Spleen (tissue), 7 donors: ENCODE measurements around the gene ARHGAP24.

Source experiments
- CTCF ChIP-seq, 11 experiments: fragments of 200-600 bp in 7 of 11; fragments of 450-650 bp in 4 of 11; sonication (generic) in 4 of 11; IDR thresholded peaks in 8 of 11; conservative IDR thresholded peaks in 3 of 11; 1 replicate in 7 of 11; 2 replicates in 4 of 11; pipeline versions ENCODE4 v1.4.0 to v1.8.0; 2016 to 2021; ENCODE audit warnings: antibody characterized with exemption in 11 of 11, inconsistent platforms in 4 of 11, mild to moderate bottlenecking in 1 of 11
- POLR2AphosphoS5 ChIP-seq, 3 donors: sonication (generic); formaldehyde crosslinking; IDR thresholded peaks; one replicate each; pipeline ENCODE4 v1.5.1; 2017; ENCODE audit warnings: antibody characterized with exemption in 3 of 3
- donor health status: DM: no; HTN: no; CAD: no; lungs with moderate emphysema.
- donor health status: DM: no; HTN: no; CAD: no.
- donor health status: DM: no; HTN: no; CAD: no.

GRCh38 chr4:86015412-86016350, 540.7 kb downstream of the ARHGAP24 start:
- TF ChIP-seq POLR2AphosphoS5 (IDR thresholded peaks at IDR 0.05) (no peak), CTCF (IDR thresholded peaks at IDR 0.05 in 8 of 11, conservative IDR thresholded peaks at IDR 0.05 in 3 of 11) (no peak)
